ENCODE measurements around the gene MAJIN.

The MAJIN gene

GRCh38 chr11:64891215-64891848 lies 80.6 kb downstream of the MAJIN start:
- DNase-seq: no peak

GRCh38 chr11:64890522-64890939 lies 81.4 kb downstream of the MAJIN start:
- DNase-seq: no peak

- DNase-seq: no peak
These were observed 83.0 kb downstream of the MAJIN start for GRCh38 chr11:64888729-64889511.

GRCh38 chr11:64888406-64888728 lies 83.5 kb downstream of the MAJIN start:
- DNase-seq: no peak

All from AML-193 (cell line).